ENCODE measurements around the gene AFG3L2. TPM values are rescaled to one million over a fixed set of nuclear protein-coding genes. Genes with fewer than 3 reads are reported as not detected.

AFG3L2 gene
- total RNA-seq, 6 experiments from 2014 or later = 35.2 to 44.4 (median 39.0) TPM

DNA sequence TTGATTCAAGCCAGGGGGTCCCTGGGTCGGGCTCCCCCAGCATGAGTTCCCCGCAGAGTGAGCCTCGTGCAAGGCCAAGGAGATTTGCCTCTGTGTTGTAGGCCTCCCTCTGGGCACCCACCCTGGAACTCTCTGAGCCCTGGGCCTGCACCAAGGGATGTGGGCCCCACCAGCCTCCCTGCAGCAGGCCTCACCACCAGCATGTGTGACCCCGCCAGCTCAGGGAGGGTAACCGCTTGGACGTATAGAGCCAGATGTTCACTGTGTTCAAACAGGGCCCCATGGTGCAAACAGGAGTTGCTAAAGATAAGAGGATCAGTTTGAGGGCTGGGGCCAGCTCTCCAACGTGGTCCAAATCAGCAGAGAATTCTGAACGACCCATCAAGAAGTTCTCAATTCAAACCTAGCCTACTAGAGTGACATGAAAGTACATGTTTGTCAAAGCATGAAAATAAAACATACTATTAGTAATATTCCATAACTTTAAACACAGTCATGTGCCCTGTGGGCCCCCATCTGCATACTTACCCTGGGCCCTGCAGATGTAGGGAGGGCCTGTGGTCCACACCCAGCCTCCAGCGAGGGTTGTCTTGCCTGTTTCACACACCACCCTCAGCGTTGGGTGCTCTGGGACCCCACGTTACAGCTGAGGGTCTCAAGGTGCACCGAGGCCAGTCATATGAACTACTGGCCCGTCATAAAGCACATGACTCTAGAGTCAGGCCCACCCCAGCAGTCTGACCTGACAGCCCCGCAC, 74.5 kb downstream of the AFG3L2 start:
- TF ChIP-seq, protein P1, sequence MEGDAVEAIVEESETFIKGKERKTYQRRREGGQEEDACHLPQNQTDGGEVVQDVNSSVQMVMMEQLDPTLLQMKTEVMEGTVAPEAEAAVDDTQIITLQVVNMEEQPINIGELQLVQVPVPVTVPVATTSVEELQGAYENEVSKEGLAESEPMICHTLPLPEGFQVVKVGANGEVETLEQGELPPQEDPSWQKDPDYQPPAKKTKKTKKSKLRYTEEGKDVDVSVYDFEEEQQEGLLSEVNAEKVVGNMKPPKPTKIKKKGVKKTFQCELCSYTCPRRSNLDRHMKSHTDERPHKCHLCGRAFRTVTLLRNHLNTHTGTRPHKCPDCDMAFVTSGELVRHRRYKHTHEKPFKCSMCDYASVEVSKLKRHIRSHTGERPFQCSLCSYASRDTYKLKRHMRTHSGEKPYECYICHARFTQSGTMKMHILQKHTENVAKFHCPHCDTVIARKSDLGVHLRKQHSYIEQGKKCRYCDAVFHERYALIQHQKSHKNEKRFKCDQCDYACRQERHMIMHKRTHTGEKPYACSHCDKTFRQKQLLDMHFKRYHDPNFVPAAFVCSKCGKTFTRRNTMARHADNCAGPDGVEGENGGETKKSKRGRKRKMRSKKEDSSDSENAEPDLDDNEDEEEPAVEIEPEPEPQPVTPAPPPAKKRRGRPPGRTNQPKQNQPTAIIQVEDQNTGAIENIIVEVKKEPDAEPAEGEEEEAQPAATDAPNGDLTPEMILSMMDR (IDR thresholded peaks at IDR 0.05) = no peak
- DNase-seq = no peak
- H3K4me3 Mint-ChIP-seq = no peak overlapping the region
- H3K27me3 Mint-ChIP-seq (ENCODE audit: insufficient read depth) = peaks cover 7% of the 10 kb centered on the region
- peaks cover 6% of the 10 kb centered on the region; the same call in 1 of the 2 replicates for H3K9me3 Mint-ChIP-seq
- no peak overlapping the region for H3K27ac Mint-ChIP-seq
- H3K4me1 Mint-ChIP-seq (ENCODE audit: low read depth) = peaks cover 34% of the 10 kb centered on the region
- peaks cover 10% of the 10 kb centered on the region; the same call in 1 of the 2 replicates for H3K36me3 Mint-ChIP-seq (ENCODE audit: low read depth)

DNA sequence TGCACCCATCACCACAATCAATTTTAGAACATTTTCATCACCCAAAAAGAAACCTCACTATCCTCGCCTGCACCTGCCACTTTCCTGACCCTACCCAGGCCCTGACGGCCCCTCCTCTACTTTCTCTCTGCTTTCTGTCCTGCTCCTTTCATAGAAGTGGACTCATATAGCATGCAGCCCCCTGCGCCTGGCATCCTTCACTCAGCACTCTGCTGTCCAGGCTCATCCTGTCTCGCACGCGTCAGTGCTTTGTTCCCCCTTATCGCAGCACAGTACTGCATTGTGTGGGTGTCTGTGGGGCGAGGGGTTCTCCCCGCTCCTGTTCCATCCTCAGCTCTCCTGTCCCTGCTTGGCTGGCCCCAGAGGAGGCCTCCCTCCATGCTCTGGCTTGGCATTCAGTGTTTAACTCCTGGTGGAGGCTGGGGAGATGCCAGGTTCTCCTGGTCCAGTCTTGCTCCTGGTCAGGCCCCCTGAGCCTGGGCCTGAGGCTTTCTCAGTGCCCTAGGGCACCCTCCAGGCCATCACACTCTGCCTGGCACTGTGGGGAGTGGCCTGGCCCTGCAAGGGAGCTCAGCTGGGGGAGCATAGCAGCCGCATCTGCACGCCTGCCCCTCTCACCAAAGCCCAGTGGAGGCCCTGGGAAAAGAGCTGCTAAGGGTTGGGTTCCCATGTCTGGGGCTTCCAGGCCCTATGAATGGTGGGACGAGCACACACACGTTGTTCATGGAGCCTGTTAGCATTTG, 75.6 kb downstream of the AFG3L2 start:
- H3K4me1 Mint-ChIP-seq (ENCODE audit: low read depth) = peaks cover 38% of the 10 kb centered on the region
- H3K27ac Mint-ChIP-seq = no peak overlapping the region
- H3K4me3 Mint-ChIP-seq = no peak overlapping the region
- H3K27me3 Mint-ChIP-seq (ENCODE audit: insufficient read depth) = peaks cover 4% of the 10 kb centered on the region
- peaks cover 6% of the 10 kb centered on the region; the same call in 1 of the 2 replicates for H3K9me3 Mint-ChIP-seq
- TF ChIP-seq, protein P1 (IDR thresholded peaks at IDR 0.05) = no peak
- peaks cover 10% of the 10 kb centered on the region; the same call in 1 of the 2 replicates for H3K36me3 Mint-ChIP-seq (ENCODE audit: low read depth)
- DNase-seq = no peak

DNA sequence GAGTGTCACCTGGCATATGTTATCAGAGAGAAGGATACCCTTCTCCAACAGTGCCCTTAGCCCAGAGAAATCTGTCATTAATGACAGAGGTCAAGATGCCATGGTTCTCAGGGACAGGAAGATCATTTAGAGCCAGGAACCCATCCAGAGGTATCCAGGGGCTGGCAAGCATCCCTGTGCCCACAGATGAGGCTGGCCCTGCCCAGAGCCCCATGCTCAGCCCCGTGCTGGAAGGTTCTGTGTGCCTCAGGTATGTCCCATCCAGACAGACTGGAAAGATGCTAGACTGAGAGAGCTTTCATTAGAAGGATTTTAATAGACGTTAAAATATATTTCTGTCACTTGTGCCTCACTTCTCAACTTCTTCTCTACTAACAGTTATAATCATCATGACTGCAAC, 77.2 kb downstream of the AFG3L2 start:
- H3K27me3 Mint-ChIP-seq (ENCODE audit: insufficient read depth) = peaks cover 2% of the 10 kb centered on the region
- H3K4me3 Mint-ChIP-seq = no peak overlapping the region
- H3K4me1 Mint-ChIP-seq (ENCODE audit: low read depth) = peaks cover 39% of the 10 kb centered on the region
- H3K9me3 Mint-ChIP-seq = peaks cover 6% of the 10 kb centered on the region; the same call in 1 of the 2 replicates
- no peak overlapping the region for H3K27ac Mint-ChIP-seq
- DNase-seq = no peak
- H3K36me3 Mint-ChIP-seq (ENCODE audit: low read depth) = peaks cover 8% of the 10 kb centered on the region; the same call in 1 of the 2 replicates
- TF ChIP-seq, protein P1 (IDR thresholded peaks at IDR 0.05) = no peak

DNA sequence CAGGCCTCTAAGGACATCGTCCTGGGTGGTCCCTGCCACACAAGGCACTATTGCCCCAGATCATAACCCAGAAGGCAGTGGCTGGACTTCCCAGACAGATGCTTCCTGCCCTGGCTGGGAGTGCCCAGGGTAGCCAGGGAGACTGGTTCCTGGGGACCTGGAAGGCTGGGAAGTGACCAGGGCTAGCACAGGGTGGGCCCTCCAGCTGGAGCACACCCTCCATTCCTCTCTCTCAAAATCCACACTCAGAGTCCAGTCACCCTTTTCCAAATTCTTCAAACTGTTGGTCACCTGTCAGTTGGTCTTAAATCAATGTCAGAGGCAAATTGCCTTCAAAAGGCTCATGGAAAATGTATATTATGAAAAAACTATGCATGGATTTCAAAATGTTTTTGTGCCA, 80.6 kb downstream of the AFG3L2 start:
- Mint-ChIP-seq H3K9me3 (peaks cover 6% of the 10 kb centered on the region; the same call in 1 of the 2 replicates), H3K36me3 (ENCODE audit: low read depth) (peaks cover 5% of the 10 kb centered on the region; the same call in 1 of the 2 replicates), H3K4me1 (ENCODE audit: low read depth) (peaks cover 36% of the 10 kb centered on the region), H3K27ac (peak overlapping the region; percentile 91), H3K4me3 (peak overlapping the region; percentile 53), H3K27me3 (ENCODE audit: insufficient read depth) (peaks cover 2% of the 10 kb centered on the region)
- TF ChIP-seq, protein P1 (IDR thresholded peaks at IDR 0.05) = no peak
- DNase-seq = peak; percentile 27

DNA sequence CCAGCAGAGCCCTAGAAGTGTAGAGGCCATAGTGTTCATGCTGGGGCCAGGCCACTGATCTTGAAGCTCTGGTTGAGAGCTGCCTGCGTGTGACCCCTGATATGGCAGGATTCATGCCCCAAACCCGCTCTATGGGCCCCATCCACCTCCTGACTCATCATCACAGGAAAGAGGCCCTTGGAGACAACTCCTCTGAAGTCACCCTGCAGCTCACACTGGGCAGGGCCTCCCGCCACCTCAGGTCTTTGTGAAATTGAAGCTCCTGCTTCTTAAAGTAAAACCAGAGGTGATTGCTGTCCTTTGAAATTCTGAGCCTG, 81.0 kb downstream of the AFG3L2 start:
- TF ChIP-seq, protein P1 (IDR thresholded peaks at IDR 0.05) = no peak
- peak overlapping the region; percentile 91 for H3K27ac Mint-ChIP-seq

More for the DNA sequence above, 81.0 kb downstream of the AFG3L2 start:
- Mint-ChIP-seq H3K9me3 (peaks cover 6% of the 10 kb centered on the region; the same call in 1 of the 2 replicates), H3K36me3 (ENCODE audit: low read depth) (peaks cover 5% of the 10 kb centered on the region; the same call in 1 of the 2 replicates), H3K27me3 (ENCODE audit: insufficient read depth) (no peaks in the 10 kb centered on the region; the same call in none of the 2 replicates), H3K4me3 (peak overlapping the region; percentile 53), H3K4me1 (ENCODE audit: low read depth) (peaks cover 36% of the 10 kb centered on the region)
- peak; percentile 65 for DNase-seq
